Measurements from ENCODE around the gene PTPN6. TPM values are rescaled to one million over a fixed set of nuclear protein-coding genes. Genes with fewer than 3 reads are reported as not detected.

The PTPN6 gene
- total RNA-seq, 2 donors from 2014 or later: 3.7 to 7.5 TPM

DNA sequence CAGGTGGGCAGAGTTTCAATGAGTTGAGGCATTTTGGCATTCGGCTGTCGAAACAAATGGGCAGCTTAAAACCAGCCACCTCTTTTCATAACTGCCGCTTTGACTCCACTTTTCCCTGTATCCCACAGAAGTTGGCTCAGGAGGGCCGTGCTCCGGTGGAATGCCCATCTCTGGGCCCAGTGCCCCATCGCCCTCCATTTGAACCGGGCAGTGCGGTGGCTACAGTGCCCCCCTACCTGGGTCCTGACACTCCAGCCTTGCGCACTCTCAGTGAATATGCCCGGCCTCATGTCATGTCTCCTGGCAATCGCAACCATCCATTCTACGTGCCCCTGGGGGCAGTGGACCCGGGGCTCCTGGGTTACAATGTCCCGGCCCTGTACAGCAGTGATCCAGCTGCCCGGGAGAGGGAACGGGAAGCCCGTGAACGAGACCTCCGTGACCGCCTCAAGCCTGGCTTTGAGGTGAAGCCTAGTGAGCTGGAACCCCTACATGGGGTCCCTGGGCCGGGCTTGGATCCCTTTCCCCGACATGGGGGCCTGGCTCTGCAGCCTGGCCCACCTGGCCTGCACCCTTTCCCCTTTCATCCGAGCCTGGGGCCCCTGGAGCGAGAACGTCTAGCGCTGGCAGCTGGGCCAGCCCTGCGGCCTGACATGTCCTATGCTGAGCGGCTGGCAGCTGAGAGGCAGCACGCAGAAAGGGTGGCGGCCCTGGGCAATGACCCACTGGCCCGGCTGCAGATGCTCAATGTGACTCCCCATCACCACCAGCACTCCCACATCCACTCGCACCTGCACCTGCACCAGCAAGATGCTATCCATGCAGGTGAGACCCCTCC, 12.6 kb upstream of the PTPN6 start:
- Histone ChIP-seq H3K9me3 (no peaks in the 10 kb centered on the region), H3K4me3 (peak overlapping the region; percentile 42 to 72), H3K27ac (peak overlapping the region; percentile 87 to 95), H3K36me3 (peaks cover 28% of the 10 kb centered on the region), H3K4me1 (peaks cover 0 to 66% of the 10 kb centered on the region in 2 donors), H3K27me3 (no peaks in the 10 kb centered on the region)
- no peak for DNase-seq (ENCODE audit: low spot score)
- TF ChIP-seq, protein P1, sequence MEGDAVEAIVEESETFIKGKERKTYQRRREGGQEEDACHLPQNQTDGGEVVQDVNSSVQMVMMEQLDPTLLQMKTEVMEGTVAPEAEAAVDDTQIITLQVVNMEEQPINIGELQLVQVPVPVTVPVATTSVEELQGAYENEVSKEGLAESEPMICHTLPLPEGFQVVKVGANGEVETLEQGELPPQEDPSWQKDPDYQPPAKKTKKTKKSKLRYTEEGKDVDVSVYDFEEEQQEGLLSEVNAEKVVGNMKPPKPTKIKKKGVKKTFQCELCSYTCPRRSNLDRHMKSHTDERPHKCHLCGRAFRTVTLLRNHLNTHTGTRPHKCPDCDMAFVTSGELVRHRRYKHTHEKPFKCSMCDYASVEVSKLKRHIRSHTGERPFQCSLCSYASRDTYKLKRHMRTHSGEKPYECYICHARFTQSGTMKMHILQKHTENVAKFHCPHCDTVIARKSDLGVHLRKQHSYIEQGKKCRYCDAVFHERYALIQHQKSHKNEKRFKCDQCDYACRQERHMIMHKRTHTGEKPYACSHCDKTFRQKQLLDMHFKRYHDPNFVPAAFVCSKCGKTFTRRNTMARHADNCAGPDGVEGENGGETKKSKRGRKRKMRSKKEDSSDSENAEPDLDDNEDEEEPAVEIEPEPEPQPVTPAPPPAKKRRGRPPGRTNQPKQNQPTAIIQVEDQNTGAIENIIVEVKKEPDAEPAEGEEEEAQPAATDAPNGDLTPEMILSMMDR (IDR thresholded peaks at IDR 0.05): no peak

DNA sequence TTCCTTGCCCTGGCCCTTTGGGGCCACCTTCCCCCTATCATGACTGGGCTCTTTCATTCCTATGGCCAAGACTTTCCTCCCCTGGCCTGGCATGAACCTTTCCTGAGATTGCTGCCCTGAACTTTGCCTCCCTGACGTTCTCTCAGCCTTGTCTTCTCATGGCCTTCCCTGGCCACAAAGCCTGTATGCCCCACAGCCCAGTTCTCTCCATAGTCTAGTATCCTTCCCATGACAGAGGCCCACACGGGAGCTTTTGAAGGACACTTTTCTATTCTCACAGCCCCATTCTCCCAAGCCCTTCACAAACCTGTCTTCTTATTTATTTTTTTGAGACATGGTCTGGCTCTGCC, 12.0 kb upstream of the PTPN6 start:
- Histone ChIP-seq H3K27ac (no peak overlapping the region), H3K4me1 (peaks cover 0 to 61% of the 10 kb centered on the region in 2 donors), H3K27me3 (no peaks in the 10 kb centered on the region), H3K36me3 (peaks cover 22% of the 10 kb centered on the region), H3K4me3 (no peak overlapping the region), H3K9me3 (no peaks in the 10 kb centered on the region)
- TF ChIP-seq, protein P1 (IDR thresholded peaks at IDR 0.05): no peak
- DNase-seq (ENCODE audit: low spot score): no peak

DNA sequence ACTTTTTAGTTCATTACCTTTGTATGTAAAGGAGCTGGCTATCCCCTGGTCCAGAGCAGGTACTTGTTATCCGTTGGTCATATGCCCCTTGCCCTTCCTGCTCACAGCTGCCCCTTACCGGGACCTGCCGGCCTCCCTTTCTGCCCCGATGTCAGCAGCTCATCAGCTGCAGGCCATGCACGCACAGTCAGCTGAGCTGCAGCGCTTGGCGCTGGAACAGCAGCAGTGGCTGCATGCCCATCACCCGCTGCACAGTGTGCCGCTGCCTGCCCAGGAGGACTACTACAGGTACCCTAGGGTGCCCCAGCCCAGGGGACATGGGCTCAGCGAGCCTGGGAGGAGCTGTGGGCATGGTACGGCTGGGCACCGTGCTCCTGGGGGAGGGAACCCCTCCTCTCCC, 9.9 kb upstream of the PTPN6 start:
- TF ChIP-seq, protein P1 (IDR thresholded peaks at IDR 0.05): no peak
- Histone ChIP-seq H3K27ac (no peak overlapping the region), H3K36me3 (peaks cover 9% of the 10 kb centered on the region), H3K4me3 (no peak overlapping the region), H3K9me3 (no peaks in the 10 kb centered on the region), H3K27me3 (no peaks in the 10 kb centered on the region), H3K4me1 (peaks cover 0 to 58% of the 10 kb centered on the region in 2 donors)
- no peak for DNase-seq (ENCODE audit: low spot score)

DNA sequence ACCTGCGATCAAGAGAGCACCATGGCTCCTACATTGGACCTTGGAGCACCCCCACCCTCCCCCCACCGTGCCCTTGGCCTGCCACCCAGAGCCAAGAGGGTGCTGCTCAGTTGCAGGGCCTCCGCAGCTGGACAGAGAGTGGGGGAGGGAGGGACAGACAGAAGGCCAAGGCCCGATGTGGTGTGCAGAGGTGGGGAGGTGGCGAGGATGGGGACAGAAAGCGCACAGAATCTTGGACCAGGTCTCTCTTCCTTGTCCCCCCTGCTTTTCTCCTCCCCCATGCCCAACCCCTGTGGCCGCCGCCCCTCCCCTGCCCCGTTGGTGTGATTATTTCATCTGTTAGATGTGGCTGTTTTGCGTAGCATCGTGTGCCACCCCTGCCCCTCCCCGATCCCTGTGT, 9.4 kb upstream of the PTPN6 start:
- Histone ChIP-seq H3K4me1 (peaks cover 0 to 59% of the 10 kb centered on the region in 2 donors), H3K4me3 (no peak overlapping the region), H3K36me3 (peaks cover 6% of the 10 kb centered on the region), H3K27me3 (no peaks in the 10 kb centered on the region), H3K9me3 (no peaks in the 10 kb centered on the region), H3K27ac (no peak overlapping the region)
- TF ChIP-seq, protein P1 (IDR thresholded peaks at IDR 0.05): no peak
- no peak for DNase-seq (ENCODE audit: low spot score)

DNA sequence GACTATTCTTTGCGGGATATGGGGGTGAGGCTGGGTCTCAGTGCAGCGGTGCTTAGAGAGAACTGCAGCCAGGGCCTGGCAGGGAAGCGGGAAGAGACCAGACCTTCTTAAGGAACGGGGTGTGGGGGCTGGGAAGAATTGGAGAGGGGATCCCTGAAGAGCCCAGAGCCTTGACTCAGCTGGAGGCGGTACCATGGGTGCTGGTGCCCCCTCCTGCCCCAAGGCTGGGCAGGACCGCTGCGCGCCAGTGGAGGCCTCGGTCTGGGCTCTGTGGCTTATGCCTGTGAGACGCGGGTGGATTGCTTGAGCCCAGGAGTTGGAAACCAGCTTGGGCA, 8.9 kb upstream of the PTPN6 start:
- peaks cover 10% of the 10 kb centered on the region for H3K36me3 ChIP-seq
- H3K27me3 ChIP-seq: no peaks in the 10 kb centered on the region
- H3K27ac ChIP-seq: peak overlapping the region in 1 of 2 donors; percentile 97
- no peaks in the 10 kb centered on the region for H3K9me3 ChIP-seq
- H3K4me1 ChIP-seq: peaks cover 0 to 54% of the 10 kb centered on the region in 2 donors
- no peak for DNase-seq (ENCODE audit: low spot score)
- TF ChIP-seq, protein P1 (IDR thresholded peaks at IDR 0.05): no peak
- H3K4me3 ChIP-seq: no peak overlapping the region

DNA sequence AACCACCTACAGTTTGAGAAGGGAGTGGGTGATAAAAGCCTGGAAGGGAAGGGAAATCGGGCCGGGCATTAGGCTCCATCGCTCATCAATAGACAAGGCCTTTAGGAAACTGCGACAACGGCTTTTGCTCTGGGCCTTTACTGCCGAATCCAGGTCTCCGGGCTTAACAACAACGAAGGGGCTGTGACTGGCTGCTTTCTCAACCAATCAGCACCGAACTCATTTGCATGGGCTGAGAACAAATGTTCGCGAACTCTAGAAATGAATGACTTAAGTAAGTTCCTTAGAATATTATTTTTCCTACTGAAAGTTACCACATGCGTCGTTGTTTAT, 7.8 kb upstream of the PTPN6 start:
- H3K27ac ChIP-seq: peak overlapping the region; percentile 97 to 99
- peaks cover 11% of the 10 kb centered on the region for H3K36me3 ChIP-seq
- TF ChIP-seq, protein P1 (IDR thresholded peaks at IDR 0.05): no peak
- H3K27me3 ChIP-seq: no peaks in the 10 kb centered on the region
- H3K4me3 ChIP-seq: peak overlapping the region; percentile 60 to 66
- peaks cover 0 to 49% of the 10 kb centered on the region in 2 donors for H3K4me1 ChIP-seq
- peak; percentile 94 for DNase-seq (ENCODE audit: low spot score)
- no peaks in the 10 kb centered on the region for H3K9me3 ChIP-seq

Data from right atrium auricular region (tissue), 2 donors.